ENCODE results near the gene PLA2G2F.
A peak's percentile ranks its signal among the peaks of the same experiment; 100 is the strongest.

PLA2G2F gene

GRCh38 chr1:20099533-20099932, 39.6 kb upstream of the PLA2G2F start:
- no peak overlapping the region for H3K4me3 ChIP-seq
- no peaks in the 10 kb centered on the region for H3K27me3 ChIP-seq
- H3K4me1 ChIP-seq, result peaks cover 12 to 47% (median 25%) of the 10 kb centered on the region in 10 experiments; a peak in 19 of 20 replicates
- no peak overlapping the region for H3K27ac ChIP-seq
- no peaks in the 10 kb centered on the region for H3K36me3 ChIP-seq
- peak overlapping the region in 1 of 11 experiments; percentile 40; a peak in 1 of 22 replicates for H3K9ac ChIP-seq
- H3K4me2 ChIP-seq, result no peak overlapping the region
- TF ChIP-seq Cebpa-rat (IDR thresholded peaks at IDR 0.05), result no peak
- no peaks in the 10 kb centered on the region for H3K9me3 ChIP-seq (replicated peaks in 1 of 11)
- H4K20me1 ChIP-seq, result no peaks in the 10 kb centered on the region

GRCh38 chr1:20100632-20101355, 38.3 kb upstream of the PLA2G2F start:
- H3K9me3 ChIP-seq (replicated peaks in 1 of 11), result no peaks in the 10 kb centered on the region
- no peaks in the 10 kb centered on the region for H4K20me1 ChIP-seq
- H3K27me3 ChIP-seq, result no peaks in the 10 kb centered on the region
- peak overlapping the region; percentile 3 to 81 (median 48); a peak in 21 of 22 replicates for H3K4me2 ChIP-seq
- H3K9ac ChIP-seq, result peak overlapping the region in 4 of 11 experiments; percentile 2 to 22 (median 16); a peak in 3 of 22 replicates
- H3K27ac ChIP-seq, result peak overlapping the region in 6 of 11 experiments; percentile 2 to 40 (median 26); a peak in 5 of 22 replicates
- no peaks in the 10 kb centered on the region for H3K36me3 ChIP-seq
- TF ChIP-seq Cebpa-rat (IDR thresholded peaks at IDR 0.05), result no peak
- peaks cover 12 to 47% (median 25%) of the 10 kb centered on the region in 10 experiments; a peak in 19 of 20 replicates for H3K4me1 ChIP-seq
- no peak overlapping the region for H3K4me3 ChIP-seq

GRCh38 chr1:20102875-20103274, 36.2 kb upstream of the PLA2G2F start:
- Histone ChIP-seq H3K27me3 (no peaks in the 10 kb centered on the region), H3K4me1 (peaks cover 12 to 36% (median 25%) of the 10 kb centered on the region in 10 experiments; a peak in 19 of 20 replicates), H4K20me1 (no peaks in the 10 kb centered on the region), H3K36me3 (no peaks in the 10 kb centered on the region), H3K9ac (peak overlapping the region in 2 of 11 experiments; percentile 21 to 39; a peak in 2 of 22 replicates), H3K27ac (peak overlapping the region in 2 of 11 experiments; percentile 39 to 62; a peak in 5 of 22 replicates), H3K4me2 (peak overlapping the region in 8 of 11 experiments; percentile 5 to 81 (median 36); a peak in 13 of 22 replicates), H3K9me3 (replicated peaks in 1 of 11) (no peaks in the 10 kb centered on the region), H3K4me3 (no peak overlapping the region)
- peak in 1 of 11 experiments; percentile 51; a peak in 1 of 22 replicates for TF ChIP-seq Cebpa-rat (IDR thresholded peaks at IDR 0.05)

- H4K20me1 ChIP-seq, result no peaks in the 10 kb centered on the region
- no peaks in the 10 kb centered on the region for H3K9me3 ChIP-seq (replicated peaks in 1 of 11)
- no peak for TF ChIP-seq Cebpa-rat (IDR thresholded peaks at IDR 0.05)
- no peak overlapping the region for H3K4me3 ChIP-seq
- H3K4me1 ChIP-seq, result peaks cover 14 to 36% (median 26%) of the 10 kb centered on the region in 10 experiments; a peak in 19 of 20 replicates
- no peaks in the 10 kb centered on the region for H3K27me3 ChIP-seq
- no peak overlapping the region for H3K27ac ChIP-seq
- no peak overlapping the region for H3K9ac ChIP-seq
- no peak overlapping the region for H3K4me2 ChIP-seq
- H3K36me3 ChIP-seq, result no peaks in the 10 kb centered on the region
Measured at GRCh38 chr1:20105856-20106255, 33.3 kb upstream of the PLA2G2F start.

- peaks cover under 1 to 23% (median 13%) of the 10 kb centered on the region in 10 experiments; a peak in 12 of 20 replicates for H3K4me1 ChIP-seq
- H3K4me3 ChIP-seq, result no peak overlapping the region
- H3K36me3 ChIP-seq, result no peaks in the 10 kb centered on the region
- no peaks in the 10 kb centered on the region for H4K20me1 ChIP-seq
- H3K9me3 ChIP-seq (replicated peaks in 1 of 11), result no peaks in the 10 kb centered on the region
- no peak for TF ChIP-seq Cebpa-rat (IDR thresholded peaks at IDR 0.05)
- no peak overlapping the region for H3K27ac ChIP-seq
- H3K9ac ChIP-seq, result no peak overlapping the region
- H3K27me3 ChIP-seq, result no peaks in the 10 kb centered on the region
- no peak overlapping the region for H3K4me2 ChIP-seq
Measured at GRCh38 chr1:20107351-20107750, 31.8 kb upstream of the PLA2G2F start.

- H3K27ac ChIP-seq, result no peak overlapping the region
- H3K36me3 ChIP-seq, result no peaks in the 10 kb centered on the region
- H3K27me3 ChIP-seq, result no peaks in the 10 kb centered on the region
- no peak overlapping the region for H3K4me2 ChIP-seq
- no peaks in the 10 kb centered on the region for H3K9me3 ChIP-seq (replicated peaks in 1 of 11)
- H3K4me3 ChIP-seq, result no peak overlapping the region
- no peak for TF ChIP-seq Cebpa-rat (IDR thresholded peaks at IDR 0.05)
- H3K9ac ChIP-seq, result no peak overlapping the region
- H4K20me1 ChIP-seq, result no peaks in the 10 kb centered on the region
- peaks cover 0 to 20% (median 11%) of the 10 kb centered on the region in 10 experiments; a peak in 11 of 20 replicates for H3K4me1 ChIP-seq
Measured at GRCh38 chr1:20107796-20108195, 31.3 kb upstream of the PLA2G2F start.

GRCh38 chr1:20108366-20109123, 30.6 kb upstream of the PLA2G2F start:
- H3K4me2 ChIP-seq, result peak overlapping the region in 1 of 11 experiments; percentile 12; a peak in 1 of 22 replicates
- H3K9ac ChIP-seq, result no peak overlapping the region
- H3K36me3 ChIP-seq, result no peaks in the 10 kb centered on the region
- no peaks in the 10 kb centered on the region for H3K27me3 ChIP-seq
- H3K27ac ChIP-seq, result no peak overlapping the region
- H4K20me1 ChIP-seq, result no peaks in the 10 kb centered on the region
- no peak for TF ChIP-seq Cebpa-rat (IDR thresholded peaks at IDR 0.05)
- H3K4me3 ChIP-seq, result no peak overlapping the region
- peaks cover 0 to 13% (median 5%) of the 10 kb centered on the region in 10 experiments; a peak in 9 of 20 replicates for H3K4me1 ChIP-seq
- H3K9me3 ChIP-seq (replicated peaks in 1 of 11), result no peaks in the 10 kb centered on the region

- Histone ChIP-seq H3K9me3 (replicated peaks in 1 of 11) (no peaks in the 10 kb centered on the region), H3K27me3 (no peaks in the 10 kb centered on the region), H3K36me3 (no peaks in the 10 kb centered on the region), H3K27ac (no peak overlapping the region), H3K9ac (no peak overlapping the region), H3K4me1 (peaks cover 0 to 13% (median 4%) of the 10 kb centered on the region in 10 experiments; a peak in 3 of 20 replicates), H4K20me1 (no peaks in the 10 kb centered on the region), H3K4me2 (peak overlapping the region in 2 of 11 experiments; percentile 1 to 12; a peak in 2 of 22 replicates), H3K4me3 (no peak overlapping the region)
- TF ChIP-seq Cebpa-rat (IDR thresholded peaks at IDR 0.05), result no peak
Measured at GRCh38 chr1:20109223-20109856, 29.8 kb upstream of the PLA2G2F start.

- TF ChIP-seq Cebpa-rat (IDR thresholded peaks at IDR 0.05), result no peak
- H3K27ac ChIP-seq, result no peak overlapping the region
- no peak overlapping the region for H3K4me2 ChIP-seq
- H4K20me1 ChIP-seq, result no peaks in the 10 kb centered on the region
- peaks cover 0 to 13% (median 4%) of the 10 kb centered on the region in 10 experiments; a peak in 3 of 20 replicates for H3K4me1 ChIP-seq
- H3K36me3 ChIP-seq, result no peaks in the 10 kb centered on the region
- H3K4me3 ChIP-seq, result no peak overlapping the region
- no peaks in the 10 kb centered on the region for H3K27me3 ChIP-seq
- no peak overlapping the region for H3K9ac ChIP-seq
- no peaks in the 10 kb centered on the region for H3K9me3 ChIP-seq (replicated peaks in 1 of 11)
Measured at GRCh38 chr1:20110679-20111078, 28.4 kb upstream of the PLA2G2F start.

Data from BLaER1 treated with 17β-estradiol and CSF1 and Interleukin-3, amounts not matched to agents 10 nM and 100 nM (cell line).